ENCODE data around the gene PITPNM3. TPM values are rescaled to one million over a fixed set of nuclear protein-coding genes. Genes with fewer than 3 reads are reported as not detected.
A peak's percentile ranks its signal among the peaks of the same experiment; 100 is the strongest.

PITPNM3 gene
- 2.8 and 3.3 TPM in 2 replicates for total RNA-seq
- long read RNA-seq, result 0 reads

DNA sequence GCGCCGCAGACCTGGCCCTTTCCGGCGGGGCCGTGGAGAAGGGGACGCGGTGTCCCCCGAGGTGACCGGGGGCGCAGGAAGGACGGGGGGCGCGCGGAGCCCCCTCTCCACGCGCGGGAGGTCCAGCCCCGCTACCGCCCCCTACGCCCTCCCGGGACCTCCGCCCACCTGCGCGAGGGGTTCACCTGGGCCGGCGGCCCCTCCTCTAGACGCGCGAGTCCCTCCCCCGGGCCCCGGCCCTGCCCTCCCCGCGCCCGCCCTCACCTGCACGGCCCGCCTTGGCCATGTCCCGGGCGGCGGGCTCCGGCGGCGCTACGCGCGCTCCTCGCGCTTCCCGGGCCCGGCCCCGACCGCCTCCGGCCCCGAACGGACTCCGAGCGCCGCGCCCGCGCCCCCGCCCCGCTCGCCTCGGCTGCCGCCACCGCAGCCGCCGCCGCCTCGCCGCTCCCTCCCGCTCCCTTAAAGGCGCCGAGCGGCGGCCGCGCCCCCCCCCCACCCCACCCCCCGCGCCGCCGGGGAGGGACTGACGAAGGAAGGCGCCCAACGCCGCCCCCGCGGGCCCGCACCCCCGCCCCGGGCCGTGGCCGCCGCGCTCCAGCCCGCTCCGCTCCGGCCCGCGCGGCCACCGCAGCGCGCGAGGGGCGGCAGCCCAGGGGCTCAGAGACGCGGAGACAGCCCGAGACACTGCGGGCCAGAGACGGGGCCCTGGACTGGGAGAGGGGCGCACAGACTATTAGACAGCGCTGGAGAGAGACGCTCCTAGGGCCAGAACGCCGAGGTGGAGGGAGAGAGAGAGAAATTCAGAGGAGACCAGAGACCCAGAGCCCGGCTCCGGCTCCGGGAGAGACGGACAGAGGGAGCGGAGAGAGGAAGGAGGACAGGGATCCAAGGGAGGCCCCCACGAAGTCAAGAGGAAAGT lies at the start of gene PITPNM3:
Gene PITPNM3, minus strand, starts transcription at position 435 of the 919 bp plus-strand sequence. Its CDS starts 149 bp downstream, at position 286.
- peak; percentile 28 for DNase-seq (ENCODE audit: low spot score, unreplicated experiment)
- Mint-ChIP-seq H3K36me3 (ENCODE audit: insufficient read depth) (no peaks in the 10 kb centered on the region), H3K27me3 (peaks cover 61% of the 10 kb centered on the region)

GRCh38 chr17:6605142-6605541 lies 48.8 kb upstream of the PITPNM3 start:
- TF ChIP-seq, protein P1, sequence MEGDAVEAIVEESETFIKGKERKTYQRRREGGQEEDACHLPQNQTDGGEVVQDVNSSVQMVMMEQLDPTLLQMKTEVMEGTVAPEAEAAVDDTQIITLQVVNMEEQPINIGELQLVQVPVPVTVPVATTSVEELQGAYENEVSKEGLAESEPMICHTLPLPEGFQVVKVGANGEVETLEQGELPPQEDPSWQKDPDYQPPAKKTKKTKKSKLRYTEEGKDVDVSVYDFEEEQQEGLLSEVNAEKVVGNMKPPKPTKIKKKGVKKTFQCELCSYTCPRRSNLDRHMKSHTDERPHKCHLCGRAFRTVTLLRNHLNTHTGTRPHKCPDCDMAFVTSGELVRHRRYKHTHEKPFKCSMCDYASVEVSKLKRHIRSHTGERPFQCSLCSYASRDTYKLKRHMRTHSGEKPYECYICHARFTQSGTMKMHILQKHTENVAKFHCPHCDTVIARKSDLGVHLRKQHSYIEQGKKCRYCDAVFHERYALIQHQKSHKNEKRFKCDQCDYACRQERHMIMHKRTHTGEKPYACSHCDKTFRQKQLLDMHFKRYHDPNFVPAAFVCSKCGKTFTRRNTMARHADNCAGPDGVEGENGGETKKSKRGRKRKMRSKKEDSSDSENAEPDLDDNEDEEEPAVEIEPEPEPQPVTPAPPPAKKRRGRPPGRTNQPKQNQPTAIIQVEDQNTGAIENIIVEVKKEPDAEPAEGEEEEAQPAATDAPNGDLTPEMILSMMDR (IDR thresholded peaks at IDR 0.05; ENCODE audit: unreplicated experiment), result no peak
- DNase-seq (ENCODE audit: low spot score, unreplicated experiment), result no peak
- Mint-ChIP-seq H3K36me3 (ENCODE audit: insufficient read depth) (peaks cover 29% of the 10 kb centered on the region), H3K27me3 (no peaks in the 10 kb centered on the region), H3K4me3 (ENCODE audit: low read depth) (no peak overlapping the region), H3K27ac (no peak overlapping the region), H3K9me3 (ENCODE audit: low read depth) (no peaks in the 10 kb centered on the region), H3K4me1 (ENCODE audit: low read depth) (peaks cover under 1% of the 10 kb centered on the region)

More for the DNA sequence above, at the start of gene PITPNM3:
- TF ChIP-seq, protein P1 (IDR thresholded peaks at IDR 0.05; ENCODE audit: unreplicated experiment), result peak; percentile 8
- Mint-ChIP-seq H3K27ac (no peak within 1 kb of the TSS), H3K9me3 (ENCODE audit: low read depth) (no peaks in the 10 kb centered on the region), H3K4me1 (ENCODE audit: low read depth) (peaks cover 13% of the 10 kb centered on the region), H3K4me3 (ENCODE audit: low read depth) (peak within 1 kb of the TSS; percentile 75)

GRCh38 chr17:6603744-6604325 lies 47.5 kb upstream of the PITPNM3 start:
- H3K36me3 Mint-ChIP-seq (ENCODE audit: insufficient read depth), result peaks cover 24% of the 10 kb centered on the region
- H3K9me3 Mint-ChIP-seq (ENCODE audit: low read depth), result no peaks in the 10 kb centered on the region
- no peak overlapping the region for H3K4me3 Mint-ChIP-seq (ENCODE audit: low read depth)
- TF ChIP-seq, protein P1 (IDR thresholded peaks at IDR 0.05; ENCODE audit: unreplicated experiment), result no peak
- no peak overlapping the region for H3K27ac Mint-ChIP-seq
- peaks cover 9% of the 10 kb centered on the region for H3K4me1 Mint-ChIP-seq (ENCODE audit: low read depth)
- no peaks in the 10 kb centered on the region for H3K27me3 Mint-ChIP-seq
- DNase-seq (ENCODE audit: low spot score, unreplicated experiment), result no peak

DNA sequence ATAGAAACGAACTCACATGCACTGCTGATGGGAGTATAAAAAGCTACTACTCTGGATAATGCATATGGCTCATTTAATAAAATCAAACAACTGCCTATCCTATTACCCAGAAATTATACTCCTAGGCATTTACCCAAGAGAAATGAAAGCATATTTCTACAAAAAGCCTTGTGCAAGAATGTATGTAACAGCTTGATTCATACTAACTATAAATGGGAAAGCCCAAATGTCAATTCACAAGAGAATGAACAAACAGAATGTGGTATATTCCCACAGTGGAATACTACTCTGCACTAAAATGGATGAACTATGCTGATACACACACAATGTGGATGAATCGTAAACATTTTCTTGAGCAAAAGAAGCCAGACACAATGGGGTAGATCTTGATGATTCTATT lies 45.8 kb upstream of the PITPNM3 start:
- H3K36me3 Mint-ChIP-seq (ENCODE audit: insufficient read depth), result peaks cover 23% of the 10 kb centered on the region
- no peaks in the 10 kb centered on the region for H3K9me3 Mint-ChIP-seq (ENCODE audit: low read depth)
- no peak overlapping the region for H3K27ac Mint-ChIP-seq
- no peak overlapping the region for H3K4me3 Mint-ChIP-seq (ENCODE audit: low read depth)
- H3K4me1 Mint-ChIP-seq (ENCODE audit: low read depth), result peaks cover 20% of the 10 kb centered on the region
- TF ChIP-seq, protein P1 (IDR thresholded peaks at IDR 0.05; ENCODE audit: unreplicated experiment), result no peak
- no peak for DNase-seq (ENCODE audit: low spot score, unreplicated experiment)
- no peaks in the 10 kb centered on the region for H3K27me3 Mint-ChIP-seq

DNA sequence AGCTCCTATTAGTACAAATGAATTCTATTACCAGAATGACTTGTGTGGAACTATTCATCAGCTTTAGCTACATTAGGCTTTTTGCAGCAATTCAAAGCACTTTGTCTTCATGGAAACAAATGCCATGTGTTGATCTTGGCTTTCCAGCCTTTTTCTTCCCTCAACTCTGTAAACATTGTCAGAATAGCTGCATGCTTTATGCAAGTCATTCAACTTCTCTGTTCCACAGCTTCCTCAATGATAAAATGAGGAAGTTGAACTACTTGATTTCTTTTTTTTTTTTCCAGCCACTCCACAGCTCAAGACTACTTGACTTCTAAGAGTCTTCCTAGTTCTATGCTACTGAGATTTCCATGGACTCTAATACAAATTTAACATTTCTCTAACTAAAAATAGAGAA lies 43.0 kb upstream of the PITPNM3 start:
- TF ChIP-seq, protein P1 (IDR thresholded peaks at IDR 0.05; ENCODE audit: unreplicated experiment), result no peak
- H3K9me3 Mint-ChIP-seq (ENCODE audit: low read depth), result no peaks in the 10 kb centered on the region
- H3K4me1 Mint-ChIP-seq (ENCODE audit: low read depth), result peaks cover 20% of the 10 kb centered on the region
- peak overlapping the region; percentile 81 for H3K27ac Mint-ChIP-seq
- DNase-seq (ENCODE audit: low spot score, unreplicated experiment), result no peak
- H3K4me3 Mint-ChIP-seq (ENCODE audit: low read depth), result no peak overlapping the region
- no peaks in the 10 kb centered on the region for H3K27me3 Mint-ChIP-seq
- H3K36me3 Mint-ChIP-seq (ENCODE audit: insufficient read depth), result peaks cover 22% of the 10 kb centered on the region
